Measurements from ENCODE around the gene FAM185A.
"Not testable (repeated sequence)": the region's sequence is repeated elsewhere in the genome, so short reads cannot be mapped to it uniquely, and the experiment has no call there.

The FAM185A gene

DNA sequence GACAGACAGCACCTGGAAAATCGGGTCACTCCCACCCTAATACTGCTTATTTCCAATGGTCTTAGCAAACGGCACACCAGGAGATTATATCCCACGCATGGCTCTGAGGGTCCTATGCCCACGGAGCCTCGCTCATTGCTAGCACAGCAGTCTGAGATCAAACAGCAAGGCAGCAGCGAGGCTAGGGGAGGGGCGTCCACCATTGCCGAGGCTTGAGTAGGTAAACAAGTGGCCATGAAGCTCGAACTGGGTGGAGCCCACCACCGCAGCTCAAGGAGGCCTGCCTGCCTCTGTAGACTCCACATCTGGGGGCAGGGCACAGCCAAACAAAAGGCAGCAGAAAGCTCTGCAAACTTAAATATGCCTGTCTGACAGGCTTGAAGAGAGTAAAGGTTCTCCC lies 32.1 kb downstream of the FAM185A start:
- FAIRE-seq = not testable (repeated sequence)

DNA sequence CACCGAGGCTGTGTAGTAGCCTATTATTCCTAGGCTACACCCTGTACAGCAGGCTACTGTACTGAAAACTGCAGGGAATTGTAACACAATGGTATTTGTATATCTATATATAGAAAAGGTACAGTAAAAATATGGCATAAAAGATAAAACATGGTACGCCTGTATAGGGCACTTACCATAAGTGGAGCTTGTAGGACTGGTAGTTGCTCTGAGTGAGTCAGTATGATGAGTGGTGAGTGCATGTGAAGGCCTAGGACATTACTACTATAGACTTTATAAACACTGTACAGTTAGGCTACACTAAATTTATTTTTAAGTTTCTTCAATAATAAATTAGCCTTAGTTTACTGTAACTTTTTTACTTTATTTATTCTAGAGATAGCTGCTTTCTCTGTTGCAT lies 40.0 kb downstream of the FAM185A start:
- FAIRE-seq = not testable (repeated sequence)

DNA sequence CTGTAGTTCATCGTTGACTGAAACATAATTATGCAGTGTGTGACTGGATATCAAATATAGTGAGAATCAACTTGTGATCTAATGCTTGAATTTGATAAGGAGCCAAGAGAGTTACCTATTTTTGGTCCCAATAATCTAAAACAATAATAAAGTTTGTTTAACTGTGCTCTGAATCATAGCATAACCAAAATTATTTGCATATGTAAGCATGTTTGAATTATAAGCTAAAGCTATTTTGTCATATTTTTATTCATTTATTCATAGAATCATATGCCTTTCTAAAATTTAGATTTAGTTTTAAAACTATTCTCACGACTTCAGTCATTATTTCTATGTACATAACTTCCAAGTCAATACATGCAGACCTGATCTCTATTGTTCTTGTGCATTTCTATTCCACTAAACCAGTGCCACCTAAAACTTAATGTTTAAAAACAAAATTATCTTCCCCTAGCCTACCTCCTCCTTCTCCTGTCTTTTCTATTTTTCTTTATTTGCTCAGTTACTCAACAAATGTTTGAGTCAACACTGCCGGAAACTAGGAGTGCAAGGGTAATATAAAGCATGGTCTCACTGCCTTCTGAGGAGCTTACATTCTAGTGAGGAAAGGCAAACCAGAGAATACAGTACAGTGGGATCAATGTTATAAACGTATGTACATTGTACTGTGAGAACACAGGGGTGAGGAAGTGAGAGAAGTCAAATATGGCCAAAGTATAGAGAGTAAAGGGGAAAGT lies 41.7 kb downstream of the FAM185A start:
- peak; percentile 27 for FAIRE-seq

DNA sequence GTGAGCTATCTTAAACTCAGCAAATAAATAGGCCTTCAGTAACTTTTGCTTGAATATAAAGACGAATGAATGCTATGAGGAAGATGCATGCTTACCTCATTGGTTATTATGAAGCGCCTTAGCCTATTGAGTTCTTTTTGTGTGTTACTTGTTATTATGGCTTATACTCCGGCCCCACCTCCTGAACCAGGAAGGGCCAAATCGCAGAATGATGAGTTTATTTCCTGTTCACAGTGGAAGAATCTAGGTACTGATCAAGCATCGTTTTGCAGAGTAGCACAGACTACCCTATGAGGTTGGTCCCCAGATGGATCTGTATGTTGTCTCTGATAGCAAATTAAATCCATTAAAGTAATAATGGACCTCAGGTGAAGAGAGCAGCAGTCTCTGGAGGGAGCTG lies 42.6 kb downstream of the FAM185A start:
- FAIRE-seq = not testable (repeated sequence)

DNA sequence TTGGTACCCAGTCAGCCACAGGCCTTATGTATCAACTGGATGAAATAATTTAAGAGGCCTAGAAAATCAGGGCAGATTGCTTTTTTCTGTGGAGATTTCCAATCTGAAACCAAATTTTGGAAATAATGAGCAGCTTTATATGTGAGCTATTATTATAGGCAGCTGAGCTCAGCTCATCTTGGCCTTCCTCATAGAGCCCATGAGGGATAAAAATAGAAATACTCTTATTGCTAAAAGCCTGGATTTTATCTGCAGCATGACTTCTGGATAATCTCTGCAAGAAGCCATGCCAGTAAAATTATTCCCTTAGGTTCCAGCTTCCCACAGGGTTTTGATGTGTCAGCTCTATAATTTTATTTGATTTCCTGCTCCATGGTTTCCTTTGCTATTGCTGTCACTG lies 43.0 kb downstream of the FAM185A start:
- not testable (repeated sequence) for FAIRE-seq

DNA sequence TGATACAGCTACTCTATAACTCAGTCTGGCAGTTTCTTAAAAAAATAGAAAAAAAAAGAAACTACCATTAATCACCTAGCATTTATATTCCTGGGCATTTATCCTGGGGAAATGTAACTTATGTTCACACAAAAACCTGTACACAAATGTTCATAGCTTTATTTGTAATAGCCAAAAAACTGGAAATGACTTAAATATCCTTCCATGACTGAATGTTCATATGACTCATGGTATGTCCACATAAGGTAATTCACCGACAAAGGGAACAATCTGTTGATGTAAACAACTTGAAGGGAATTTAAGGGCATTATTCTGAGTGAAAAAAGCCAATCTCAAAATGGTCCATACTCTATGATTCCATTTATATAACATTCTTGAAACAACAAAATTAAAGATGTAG lies 45.8 kb downstream of the FAM185A start:
- FAIRE-seq = not testable (repeated sequence)

DNA sequence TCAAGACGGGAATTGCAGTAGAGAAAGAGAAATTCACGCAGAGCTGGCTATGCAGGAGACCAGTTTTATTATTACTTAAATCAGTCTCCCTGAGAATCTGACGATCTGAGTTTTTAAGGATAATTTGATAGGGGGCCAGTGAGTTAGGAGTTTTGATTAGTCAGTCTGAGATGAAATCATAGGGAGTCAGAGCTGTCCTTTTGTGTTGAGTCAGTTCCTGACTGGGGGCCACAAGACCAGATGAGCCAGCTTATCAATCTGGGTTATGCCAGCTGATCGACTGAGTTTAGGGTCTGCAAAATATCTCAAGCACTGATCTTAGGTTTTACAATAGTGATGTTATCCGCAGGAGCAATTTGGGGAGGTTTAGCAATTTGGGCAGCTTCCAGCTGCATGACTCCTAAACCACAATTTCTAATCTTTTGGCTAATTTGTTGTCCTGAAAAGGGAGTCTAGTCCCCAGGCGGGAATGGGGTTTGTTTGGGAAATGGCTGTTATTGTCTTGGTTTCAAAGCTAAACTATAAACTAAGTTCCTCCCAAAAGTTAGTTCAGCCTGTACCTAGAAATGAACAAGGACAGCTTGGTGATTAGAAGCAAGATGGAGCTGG lies 47.3 kb downstream of the FAM185A start:
- not testable (repeated sequence) for FAIRE-seq

DNA sequence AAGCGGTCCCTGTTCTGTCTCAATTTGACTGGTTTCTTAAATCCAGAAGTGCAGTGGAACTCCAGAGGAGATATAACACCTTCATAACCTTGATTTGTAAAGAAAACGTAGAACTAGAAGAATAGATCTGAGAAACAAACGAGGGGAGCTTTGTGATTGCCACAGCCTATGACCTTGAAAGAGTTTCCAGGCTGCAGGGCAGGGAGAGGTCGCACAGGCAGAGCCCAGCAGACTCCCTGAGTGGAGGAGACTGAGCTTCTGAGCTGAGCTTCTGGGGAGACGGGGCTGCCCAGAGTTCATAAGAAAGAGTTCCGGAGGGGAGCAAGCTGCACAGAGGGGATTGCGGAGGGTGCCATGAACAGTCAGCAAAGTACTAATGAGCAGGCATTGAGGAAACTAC lies 57.8 kb downstream of the FAM185A start:
- no peak for FAIRE-seq

DNA sequence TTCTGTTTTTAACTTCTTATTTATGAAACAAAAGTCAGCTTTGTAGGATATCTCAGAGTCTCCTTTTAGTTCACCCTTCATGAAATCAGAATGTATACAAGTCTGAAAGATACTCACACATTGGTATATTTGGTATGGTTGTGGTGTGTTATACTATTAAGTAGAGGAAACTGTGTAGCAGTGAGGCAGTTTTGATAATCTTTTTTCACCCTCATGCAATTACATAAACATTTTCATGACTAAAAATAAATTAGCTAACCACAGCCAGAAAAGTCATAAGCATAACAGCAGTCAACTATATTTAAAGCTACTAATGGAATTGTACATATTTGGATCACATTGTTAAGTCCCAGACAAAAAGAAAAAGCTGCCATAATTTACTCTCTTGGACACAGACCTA lies 62.1 kb downstream of the FAM185A start:
- FAIRE-seq = no peak

DNA sequence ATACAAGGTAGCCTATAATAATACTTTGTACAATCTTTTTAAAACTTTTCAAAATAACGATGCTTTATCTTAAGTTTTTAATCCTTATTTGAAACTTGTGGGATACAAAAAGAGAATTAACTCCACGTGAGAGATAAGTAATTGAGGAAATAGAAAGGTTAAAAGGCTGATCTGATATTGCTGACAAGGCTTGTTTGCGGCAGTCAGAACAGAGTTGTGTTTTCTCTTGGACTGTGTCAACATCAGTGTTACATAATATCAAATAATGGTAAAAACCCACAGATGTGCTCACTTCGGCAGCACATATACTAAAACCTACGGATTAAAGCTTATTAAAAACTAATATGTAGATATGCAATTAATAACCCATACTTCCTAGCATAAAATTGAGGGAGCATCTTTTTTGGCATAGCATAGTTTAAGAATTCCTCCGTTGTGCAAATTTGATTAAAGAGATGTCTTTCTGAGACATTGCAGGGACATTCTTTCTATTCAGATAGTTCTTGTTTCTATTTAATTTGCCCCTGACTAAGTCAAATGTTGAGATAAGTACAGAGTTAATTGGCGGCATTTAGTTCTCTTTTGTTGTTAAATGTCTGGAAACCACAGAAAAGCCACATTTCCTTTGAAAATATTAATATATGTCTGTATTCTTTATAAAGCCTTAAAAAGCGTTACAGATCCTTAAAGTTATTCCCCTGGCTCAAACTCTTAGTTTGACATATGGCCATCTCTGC lies 63.3 kb downstream of the FAM185A start:
- no peak for FAIRE-seq

DNA sequence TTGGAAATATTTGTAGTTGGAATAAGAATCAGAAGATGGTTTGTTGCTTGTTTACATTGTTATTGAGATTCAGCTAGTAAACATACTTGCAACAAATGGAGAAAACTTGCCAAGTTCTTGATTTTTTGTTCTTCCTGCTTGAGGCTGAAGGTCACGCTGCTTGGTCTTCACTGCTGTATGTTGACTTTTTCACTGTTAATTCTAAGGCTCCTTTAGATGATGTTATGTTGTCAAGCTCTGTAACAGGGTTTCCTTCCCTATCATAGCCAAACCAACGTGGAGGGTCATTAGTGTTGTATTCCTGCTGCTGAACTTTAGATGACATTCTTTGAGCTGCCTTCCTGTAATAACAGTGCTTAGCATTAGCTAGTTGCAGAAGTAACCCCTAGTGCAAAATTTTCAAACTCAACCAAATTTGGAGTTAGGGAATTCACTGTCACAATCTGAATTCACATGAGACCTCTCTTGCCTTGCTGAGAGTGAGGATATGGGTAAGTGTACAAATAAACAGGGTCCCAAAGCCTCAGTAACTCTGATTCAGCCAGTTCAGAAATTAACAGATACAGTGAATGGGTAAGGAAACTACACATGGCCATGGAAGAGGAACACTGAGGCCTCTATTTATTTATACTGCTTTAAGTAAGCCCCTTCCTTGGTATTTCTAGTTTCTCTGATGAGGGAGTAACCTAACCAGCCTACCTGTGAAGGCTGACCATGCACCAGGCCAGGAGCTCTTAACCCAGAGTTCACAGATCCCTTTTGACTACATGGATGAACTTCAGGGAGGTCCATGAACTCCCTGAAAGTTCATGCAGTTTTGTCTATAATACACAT lies 64.6 kb downstream of the FAM185A start:
- no peak for FAIRE-seq

DNA sequence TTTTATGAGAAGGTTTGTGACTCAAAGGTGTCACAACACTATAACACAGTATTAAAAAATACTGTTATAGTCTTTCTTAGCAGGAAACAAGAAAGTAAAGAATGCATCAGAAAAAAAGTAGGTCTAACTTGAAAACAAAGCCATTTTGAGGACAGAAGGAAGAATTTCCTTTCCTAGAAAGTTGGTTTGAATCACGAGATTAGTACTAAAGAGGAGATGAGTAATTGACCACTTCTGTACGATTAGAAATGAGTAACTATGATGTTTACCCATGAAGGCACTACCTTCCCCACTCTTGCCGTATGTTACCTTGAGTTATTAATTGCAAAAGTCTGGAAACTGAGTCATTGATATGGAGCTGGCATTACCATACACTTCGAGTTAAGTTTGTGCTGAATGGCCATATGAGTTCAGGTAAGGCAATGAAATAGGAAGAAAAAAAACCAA lies 65.2 kb downstream of the FAM185A start:
- FAIRE-seq = no peak

DNA sequence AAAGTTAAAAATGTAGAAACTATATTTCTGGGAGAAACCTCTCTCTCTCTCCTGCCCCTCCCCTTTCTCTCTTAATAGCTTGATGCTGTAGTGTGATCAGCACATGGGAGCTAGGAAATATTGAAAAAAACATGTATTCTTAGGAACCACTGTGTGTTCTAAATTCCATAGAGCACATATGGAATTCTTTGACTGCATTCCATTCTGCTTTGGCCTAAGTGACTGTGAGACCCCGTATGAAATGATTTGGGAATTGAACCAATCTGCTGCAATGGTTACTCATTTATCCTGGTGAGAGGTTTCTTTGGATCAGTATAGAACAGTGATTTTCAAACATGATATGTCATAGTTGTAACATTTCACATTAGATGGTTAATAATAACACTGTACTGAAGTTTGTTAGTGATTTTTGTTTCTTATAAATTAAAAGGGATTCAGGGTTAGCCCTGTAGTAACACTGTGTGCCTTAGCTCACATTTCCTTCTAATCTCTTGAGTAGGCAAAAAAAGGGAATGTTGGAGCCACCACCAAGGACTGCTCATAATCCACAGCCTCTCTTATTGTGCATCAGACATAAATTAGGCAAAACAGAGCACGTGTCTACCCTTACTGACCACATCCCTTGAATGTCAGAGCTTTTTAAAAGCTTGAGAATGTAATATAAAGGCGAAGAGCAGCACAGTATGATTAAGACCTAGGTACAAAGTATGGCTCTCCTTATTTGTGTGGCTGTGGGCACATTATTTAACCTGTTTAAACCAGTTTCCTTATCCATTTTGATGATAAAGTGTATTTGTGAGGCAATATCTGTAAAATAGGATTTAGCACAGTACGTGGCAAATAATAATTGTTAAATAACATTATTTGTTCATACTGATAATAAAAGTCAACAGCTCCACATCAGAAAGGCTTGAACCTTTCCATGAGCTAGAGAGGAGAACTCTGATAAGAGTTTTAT lies 69.1 kb downstream of the FAM185A start:
- FAIRE-seq = no peak

DNA sequence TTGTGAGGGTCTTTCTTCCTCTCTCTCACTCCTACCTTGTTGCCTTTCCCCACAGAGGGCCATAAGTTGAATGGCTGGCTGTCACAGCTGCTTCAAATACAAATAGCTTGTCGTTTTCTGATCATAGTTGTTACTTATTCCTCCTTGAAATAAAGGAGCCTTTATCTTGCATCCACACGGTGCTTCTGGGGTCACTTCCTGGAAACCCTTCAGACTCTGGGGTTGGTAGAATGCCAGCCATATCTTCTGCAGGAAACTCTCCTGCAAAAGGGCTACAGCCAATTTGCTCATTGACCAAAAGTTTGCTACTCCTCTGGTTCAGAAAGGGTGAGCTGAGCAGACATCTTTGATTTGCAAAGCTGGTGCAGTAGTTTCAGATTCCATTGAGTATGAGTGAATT lies 70.4 kb downstream of the FAM185A start:
- no peak for FAIRE-seq

DNA sequence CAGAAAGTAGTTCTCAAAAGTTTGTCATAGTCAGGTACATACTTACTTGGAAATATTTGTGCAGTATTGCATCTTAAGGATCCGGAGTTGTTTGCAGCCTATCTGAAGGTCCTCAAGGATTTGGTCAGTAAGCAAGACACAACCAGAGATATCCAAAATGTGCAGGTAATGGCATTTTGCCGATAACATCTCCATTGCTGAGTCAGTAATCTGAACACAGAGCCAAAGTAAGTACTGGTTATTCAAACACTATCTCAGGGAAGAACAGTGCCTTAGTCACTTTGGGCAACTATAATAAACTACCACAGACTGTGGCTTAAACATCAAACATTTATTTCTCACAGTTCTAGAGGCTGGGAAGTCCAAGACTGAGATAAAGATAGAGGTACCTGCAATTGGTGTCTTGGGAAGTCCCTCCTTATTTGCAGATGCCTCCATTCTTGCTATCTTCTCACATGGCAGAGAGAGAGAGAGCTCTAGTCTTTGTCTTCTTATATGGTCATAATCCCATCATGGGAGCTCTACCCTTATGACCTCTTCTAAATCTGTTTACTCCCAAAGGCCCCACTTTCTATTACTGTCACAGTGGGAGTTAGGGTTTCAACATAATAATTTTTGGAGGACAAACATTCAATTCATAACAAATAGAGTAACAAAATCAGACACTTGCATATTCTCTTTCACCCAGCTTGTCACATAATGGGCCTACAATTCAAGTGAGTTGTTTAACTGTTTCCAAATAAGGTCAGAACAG lies 73.4 kb downstream of the FAM185A start:
- no peak for FAIRE-seq

DNA sequence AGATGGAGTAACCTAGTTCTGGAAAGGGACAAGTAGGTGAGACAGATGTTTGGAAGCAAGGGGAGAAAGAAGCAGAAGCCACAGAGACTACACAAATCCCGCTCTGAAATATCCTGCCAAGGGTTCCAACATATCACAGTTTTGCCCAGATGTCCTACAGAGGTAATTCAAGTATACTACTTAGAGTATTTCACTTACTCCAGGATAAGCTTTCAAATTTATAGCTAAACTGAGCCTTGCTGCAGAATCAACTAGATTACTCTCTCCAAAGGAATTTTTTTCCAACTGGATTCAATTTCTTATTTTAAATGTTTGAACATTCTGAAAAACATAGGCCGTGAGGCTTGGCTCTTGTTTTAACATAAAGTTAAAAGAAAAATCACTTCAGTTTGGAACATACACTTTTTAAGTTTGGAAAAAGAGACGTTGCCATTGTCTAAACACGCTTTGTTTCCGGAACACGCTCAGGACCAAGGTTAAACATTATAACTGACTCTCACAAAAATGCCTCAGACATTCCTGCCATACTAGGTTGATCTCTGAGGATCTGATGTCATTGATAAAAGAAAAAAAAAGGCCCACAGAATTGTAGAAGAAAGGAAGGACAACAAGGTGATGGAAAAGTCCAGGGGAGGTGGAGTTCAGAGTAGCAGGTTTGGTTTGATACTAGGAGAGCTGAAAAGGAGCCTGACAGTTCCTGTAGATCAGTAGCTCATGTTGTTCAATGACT lies 74.8 kb downstream of the FAM185A start:
- FAIRE-seq = no peak

DNA sequence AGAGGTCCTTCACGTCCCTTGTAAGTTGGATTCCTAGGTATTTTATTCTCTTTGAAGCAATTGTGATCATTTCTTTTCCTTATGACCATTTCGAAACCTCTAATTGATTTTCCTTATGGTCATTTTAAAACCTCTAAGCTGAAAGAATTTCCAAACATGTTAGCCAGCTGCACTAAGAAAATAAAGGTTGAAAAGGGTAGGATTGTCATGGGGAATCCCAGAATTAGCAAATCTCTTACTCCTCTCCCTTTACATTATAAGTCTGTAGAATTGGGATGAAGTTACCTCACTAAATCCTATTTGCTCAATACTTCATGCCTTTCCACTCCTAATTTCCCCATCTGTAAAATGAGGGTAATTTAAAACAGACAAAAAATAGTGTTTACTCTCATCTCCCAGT lies 79.5 kb downstream of the FAM185A start:
- no peak for FAIRE-seq

DNA sequence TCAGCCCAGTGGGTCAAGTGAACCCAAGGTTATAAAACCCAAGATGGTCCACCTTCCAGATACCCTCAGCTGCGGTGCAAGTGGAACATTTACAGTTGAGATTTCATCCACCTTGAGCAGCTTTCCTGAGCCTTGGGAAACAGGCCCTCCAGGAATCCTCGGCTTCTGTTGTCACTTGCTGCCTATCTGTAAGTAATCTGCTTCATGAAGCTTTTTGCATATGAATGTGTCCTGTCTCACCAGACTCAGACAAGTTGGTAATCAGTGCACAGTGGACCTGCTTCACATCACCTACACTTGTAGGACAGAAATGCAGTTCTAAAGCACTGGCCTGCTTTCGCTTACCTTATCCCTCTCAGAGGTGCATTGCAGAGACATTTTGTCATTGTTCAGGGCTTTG lies 80.3 kb downstream of the FAM185A start:
- FAIRE-seq = no peak

DNA sequence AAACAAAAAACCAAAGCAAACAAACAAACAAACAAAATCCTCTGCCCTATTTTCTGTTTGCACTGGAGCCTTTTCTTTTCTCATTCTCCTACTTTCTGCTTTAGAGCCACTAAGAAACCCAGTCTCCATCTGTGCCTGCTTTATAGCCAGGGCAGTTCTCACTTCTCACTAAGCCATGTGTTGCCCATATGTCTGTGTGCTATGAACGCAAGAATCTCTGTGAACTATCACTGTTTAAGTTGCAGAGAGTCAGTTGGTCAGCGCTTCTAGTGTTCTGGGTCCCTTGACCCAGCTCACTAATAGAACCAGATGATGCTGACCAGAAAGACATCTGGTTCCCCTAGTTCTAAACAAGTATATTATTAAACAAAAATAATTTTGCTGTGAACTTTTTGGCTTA lies 81.4 kb downstream of the FAM185A start:
- FAIRE-seq = no peak

DNA sequence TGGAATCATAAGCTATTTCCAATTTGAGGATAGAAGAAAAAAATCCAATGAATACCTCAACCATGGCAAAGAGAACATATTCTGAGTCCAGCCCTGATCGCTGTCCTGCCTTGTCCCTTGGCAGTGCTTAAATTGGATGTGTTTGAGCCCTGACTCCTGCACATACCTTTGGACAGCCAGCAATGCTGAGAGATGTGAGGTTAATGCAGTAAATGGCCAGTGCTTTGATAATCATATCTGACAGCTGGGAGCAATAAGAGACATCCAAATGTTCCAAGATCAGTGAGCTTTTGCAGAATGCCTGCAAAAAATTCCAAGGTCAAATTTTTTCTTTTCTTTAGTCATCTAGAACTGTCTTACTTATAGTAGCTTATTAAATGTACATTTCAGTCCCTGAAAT lies 83.9 kb downstream of the FAM185A start:
- FAIRE-seq = no peak

Data from A204.1 (cell line).